Esophagus muscularis mucosa (tissue), 4 donors: ENCODE results near the gene CCDC88A. TPM values are rescaled to one million over a fixed set of nuclear protein-coding genes. Genes with fewer than 3 reads are reported as not detected.

Experiments
- DNase-seq: peaks from one replicate; pipeline ENCODE4 v3.0.0-alpha.2; 2017; ENCODE audit errors: extremely low spot score
- H3K27ac ChIP-seq, 4 donors: fragments of 200-600 bp; sonication (generic); replicated peaks in 1 of 4; 1 replicate in 3 of 4; 2 replicates in 1 of 4; pipeline ENCODE4 v1.5.1; 2016 to 2019; ENCODE audit warnings: mild to moderate bottlenecking in 1 of 4
- H3K27me3 ChIP-seq, 4 donors: fragments of 200-600 bp; sonication (generic); one replicate each; pipeline versions ENCODE4 v1.5.1 to v1.6.0; 2016 to 2019
- H3K36me3 ChIP-seq, 4 donors: fragments of 200-600 bp; sonication (generic); one replicate each; pipeline ENCODE4 v1.5.1; 2016 to 2019
- H3K4me1 ChIP-seq, 4 donors: fragments of 200-600 bp; sonication (generic); one replicate each; pipeline ENCODE4 v1.5.1; 2016 to 2019
- H3K4me3 ChIP-seq, 4 donors: fragments of 200-600 bp; sonication (generic); 1 replicate in 2 of 4; 2 replicates in 2 of 4; pipeline ENCODE4 v1.5.1; 2016 to 2019; ENCODE audit warnings: mild to moderate bottlenecking in 4 of 4, moderate library complexity in 1 of 4
- H3K9me3 ChIP-seq, 4 donors: fragments of 200-600 bp; sonication (generic); 1 replicate in 3 of 4; 2 replicates in 1 of 4; pipeline ENCODE4 v1.5.1; 2016 to 2019
- EP300 ChIP-seq: sonication (generic); formaldehyde crosslinking; IDR thresholded peaks from one replicate; pipeline ENCODE4 v1.6.1; 2017; ENCODE audit warnings: antibody characterized with exemption
- POLR2A ChIP-seq: fragments of 450-650 bp; IDR thresholded peaks from one replicate; pipeline ENCODE4 v1.6.1; 2017; ENCODE audit warnings: antibody characterized with exemption, moderate library complexity, mild to moderate bottlenecking, low read depth
- POLR2AphosphoS5 ChIP-seq, 2 donors: sonication (generic); formaldehyde crosslinking; IDR thresholded peaks; one replicate each; pipeline ENCODE4 v1.6.1; 2017; ENCODE audit warnings: antibody characterized with exemption in 2 of 2
- WGBS: methylation state at CpG from one replicate; pipeline ENCODE4 v1.1.5; 2018; 5-methylcytosine and 5-hydroxymethylcytosine counted together
- intact Hi-C: fragments of 100-400 bp; cut with DNase I; formaldehyde crosslinking; loops from one replicate; pipeline ENCODE4 v1.15.1; 2023
- total RNA-seq, 4 donors: library from RNA; depleted of rRNA; stranded (reverse); fragments of >200 nt; gene quantifications; one replicate each; pipeline versions ENCODE4 v1.1.0 to v1.2.1, GENCODE V29; 2016
- TF ChIP-seq, protein P1 (sequence below), 3 experiments: fragments of 200-600 bp in 2 of 3; fragments of 450-650 bp in 1 of 3; sonication (generic) in 2 of 3; IDR thresholded peaks; one replicate each; pipeline ENCODE4 v1.5.1; 2017 to 2019; ENCODE audit warnings: antibody characterized with exemption in 3 of 3, mild to moderate bottlenecking in 2 of 3, moderate library complexity in 1 of 3

CCDC88A gene
- total RNA-seq, 4 donors from 2014 or later = 29.7 to 58.6 (median 38.5) TPM

DNA sequence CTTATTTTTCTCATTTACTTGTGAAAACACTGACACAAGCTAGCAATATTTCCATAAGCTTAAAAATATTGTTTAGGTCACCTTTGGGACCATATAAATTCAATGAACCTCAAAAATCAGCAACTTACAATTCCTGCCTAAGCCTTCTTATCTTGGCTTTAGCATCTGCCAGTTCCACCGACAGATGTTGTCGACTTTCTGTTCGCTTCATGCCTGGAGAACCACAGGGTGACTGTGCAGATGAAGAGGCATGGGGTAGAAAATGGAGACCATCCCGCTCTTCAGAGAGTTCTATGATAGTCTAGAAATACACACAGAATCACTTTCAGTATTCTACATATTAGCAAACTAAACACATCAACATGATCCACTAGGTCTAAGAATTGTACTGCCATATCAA lies 64.2 kb downstream of the CCDC88A start:
- H3K4me1 ChIP-seq = no peaks in the 10 kb centered on the region
- intact Hi-C loops = no loop called here
- no peak for DNase-seq
- H3K27ac ChIP-seq = no peak overlapping the region
- TF ChIP-seq POLR2A (no peak), POLR2AphosphoS5 (IDR thresholded peaks at IDR 0.05) (no peak), EP300 (no peak)
- TF ChIP-seq, protein P1, sequence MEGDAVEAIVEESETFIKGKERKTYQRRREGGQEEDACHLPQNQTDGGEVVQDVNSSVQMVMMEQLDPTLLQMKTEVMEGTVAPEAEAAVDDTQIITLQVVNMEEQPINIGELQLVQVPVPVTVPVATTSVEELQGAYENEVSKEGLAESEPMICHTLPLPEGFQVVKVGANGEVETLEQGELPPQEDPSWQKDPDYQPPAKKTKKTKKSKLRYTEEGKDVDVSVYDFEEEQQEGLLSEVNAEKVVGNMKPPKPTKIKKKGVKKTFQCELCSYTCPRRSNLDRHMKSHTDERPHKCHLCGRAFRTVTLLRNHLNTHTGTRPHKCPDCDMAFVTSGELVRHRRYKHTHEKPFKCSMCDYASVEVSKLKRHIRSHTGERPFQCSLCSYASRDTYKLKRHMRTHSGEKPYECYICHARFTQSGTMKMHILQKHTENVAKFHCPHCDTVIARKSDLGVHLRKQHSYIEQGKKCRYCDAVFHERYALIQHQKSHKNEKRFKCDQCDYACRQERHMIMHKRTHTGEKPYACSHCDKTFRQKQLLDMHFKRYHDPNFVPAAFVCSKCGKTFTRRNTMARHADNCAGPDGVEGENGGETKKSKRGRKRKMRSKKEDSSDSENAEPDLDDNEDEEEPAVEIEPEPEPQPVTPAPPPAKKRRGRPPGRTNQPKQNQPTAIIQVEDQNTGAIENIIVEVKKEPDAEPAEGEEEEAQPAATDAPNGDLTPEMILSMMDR (IDR thresholded peaks at IDR 0.05) = no peak
- no peak overlapping the region for H3K4me3 ChIP-seq
- peaks cover 0 to 31% (median 11%) of the 10 kb centered on the region in 4 donors for H3K36me3 ChIP-seq
- no peaks in the 10 kb centered on the region for H3K9me3 ChIP-seq
- H3K27me3 ChIP-seq = no peaks in the 10 kb centered on the region
- 96% methylated on average over 4 of the region's 4 CpGs for WGBS

DNA sequence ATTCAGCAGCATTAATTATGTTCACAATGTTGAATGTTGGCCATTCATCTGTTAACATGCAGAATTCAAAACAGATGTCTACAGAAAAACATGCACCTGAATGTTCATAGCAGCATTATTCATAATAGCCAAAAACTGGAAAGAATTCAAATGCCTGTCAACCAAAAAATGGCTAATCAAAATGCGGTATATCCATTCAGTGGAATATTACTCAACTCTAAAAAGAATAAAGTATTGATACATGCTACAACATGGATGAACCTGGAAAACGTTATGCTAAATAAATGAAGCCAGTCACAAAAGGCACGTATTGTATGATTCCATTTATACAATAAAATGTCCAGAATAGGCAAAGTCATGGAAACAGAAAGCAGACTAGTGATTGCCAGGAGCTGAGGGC lies 68.0 kb downstream of the CCDC88A start:
- no peak for DNase-seq
- 97% methylated on average over 3 of the region's 3 CpGs for WGBS
- intact Hi-C loops = no loop called here
- H3K4me1 ChIP-seq = no peaks in the 10 kb centered on the region
- no peaks in the 10 kb centered on the region for H3K27me3 ChIP-seq
- TF ChIP-seq, protein P1 (IDR thresholded peaks at IDR 0.05) = no peak
- TF ChIP-seq POLR2AphosphoS5 (IDR thresholded peaks at IDR 0.05) (no peak), EP300 (no peak), POLR2A (no peak)
- H3K9me3 ChIP-seq = no peaks in the 10 kb centered on the region
- no peak overlapping the region for H3K27ac ChIP-seq
- H3K4me3 ChIP-seq = no peak overlapping the region
- H3K36me3 ChIP-seq = peaks cover 0 to 47% (median 15%) of the 10 kb centered on the region in 4 donors

DNA sequence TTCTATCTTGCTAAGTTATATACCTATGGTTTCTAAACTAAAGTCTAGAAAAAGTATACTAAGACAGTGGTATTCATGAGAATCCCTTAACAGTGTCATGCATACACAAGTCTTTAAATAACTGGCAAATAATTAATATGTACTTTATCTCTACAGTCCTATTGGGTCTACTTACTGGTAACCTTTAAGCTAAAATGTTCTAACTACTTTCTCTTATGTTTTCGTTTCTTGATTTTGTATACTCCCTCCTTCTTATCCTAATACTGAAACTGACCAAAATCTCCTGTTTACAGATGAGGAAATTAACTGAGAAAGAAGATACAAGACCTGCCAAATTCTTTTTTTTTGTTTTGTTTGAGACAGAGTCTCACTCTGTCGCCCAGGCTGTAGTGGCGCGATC lies 74.6 kb downstream of the CCDC88A start:
- Histone ChIP-seq H3K27ac (no peak overlapping the region), H3K9me3 (no peaks in the 10 kb centered on the region), H3K4me3 (no peak overlapping the region), H3K27me3 (no peaks in the 10 kb centered on the region), H3K4me1 (no peaks in the 10 kb centered on the region), H3K36me3 (peaks cover 5 to 49% (median 11%) of the 10 kb centered on the region in 4 donors)
- DNase-seq = no peak
- intact Hi-C loops = no loop called here
- TF ChIP-seq, protein P1 (IDR thresholded peaks at IDR 0.05) = no peak
- no peak for TF ChIP-seq POLR2AphosphoS5 (IDR thresholded peaks at IDR 0.05)
- TF ChIP-seq EP300 = no peak
- no peak for TF ChIP-seq POLR2A
- WGBS = 98% methylated on average over 4 of the region's 4 CpGs

DNA sequence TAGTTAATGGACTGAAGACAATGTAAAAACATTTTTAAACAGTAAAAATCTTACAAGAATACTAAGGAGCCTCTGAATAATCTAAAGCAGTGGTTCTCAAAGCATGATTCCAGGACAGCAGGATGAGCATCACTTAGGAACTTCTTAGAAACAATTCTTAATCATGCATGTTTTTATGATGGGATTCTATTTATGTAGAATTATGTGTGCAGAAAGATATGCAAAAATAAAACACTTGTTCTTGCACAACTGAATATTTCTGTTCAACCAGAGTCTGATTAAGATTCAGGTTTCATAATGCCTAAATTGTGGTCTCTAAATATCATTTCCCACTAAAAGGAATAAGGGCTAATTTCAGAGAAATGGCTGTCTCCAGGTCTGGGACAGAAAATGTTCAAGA lies 81.4 kb downstream of the CCDC88A start:
- H3K27ac ChIP-seq = no peak overlapping the region

More for the DNA sequence above, 81.4 kb downstream of the CCDC88A start:
- Histone ChIP-seq H3K4me1 (no peaks in the 10 kb centered on the region), H3K9me3 (no peaks in the 10 kb centered on the region), H3K4me3 (no peak overlapping the region), H3K36me3 (peaks cover 0 to 35% (median 13%) of the 10 kb centered on the region in 4 donors), H3K27me3 (no peaks in the 10 kb centered on the region)
- TF ChIP-seq EP300 = no peak
- no peak for TF ChIP-seq POLR2A
- TF ChIP-seq, protein P1 (IDR thresholded peaks at IDR 0.05) = no peak
- TF ChIP-seq POLR2AphosphoS5 (IDR thresholded peaks at IDR 0.05) = no peak
- intact Hi-C loops = no loop called here
- no peak for DNase-seq
